Transverse colon (tissue), 4 donors: Measurements from ENCODE around the gene OR52B6. TPM values are rescaled to one million over a fixed set of nuclear protein-coding genes. Genes with fewer than 3 reads are reported as not detected.

Experiments used
- DNase-seq: peaks from one replicate; pipeline ENCODE4 v3.0.0-alpha.2; 2019
- H3K27ac ChIP-seq, 4 donors: fragments of 200-600 bp; sonication (generic); 2 replicates each; pipeline ENCODE4 v1.5.1; 2016 to 2018; ENCODE audit warnings: inconsistent platforms in 4 of 4
- H3K27me3 ChIP-seq: fragments of 200-600 bp; sonication (generic); 2 replicates; pipeline ENCODE4 v1.5.1; 2017; ENCODE audit warnings: inconsistent platforms
- H3K36me3 ChIP-seq, 4 donors: fragments of 200-600 bp; sonication (generic); 2 replicates each; pipeline ENCODE4 v1.5.1; 2017 to 2019; ENCODE audit warnings: inconsistent platforms in 4 of 4
- H3K4me1 ChIP-seq, 4 donors: fragments of 200-600 bp; sonication (generic); 2 replicates each; pipeline ENCODE4 v1.5.1; 2017 to 2020; ENCODE audit warnings: inconsistent platforms in 4 of 4
- H3K4me3 ChIP-seq, 4 donors: fragments of 200-600 bp; sonication (generic); 1 replicate in 1 of 4; 2 replicates in 3 of 4; pipeline versions ENCODE4 v1.5.1 to v1.6.1; 2017 to 2019; ENCODE audit warnings: inconsistent platforms in 4 of 4
- H3K9me3 ChIP-seq, 2 donors: fragments of 200-600 bp; sonication (generic); 2 replicates each; pipeline ENCODE4 v1.5.1; 2017 to 2019; ENCODE audit warnings: inconsistent platforms in 2 of 2
- EP300 ChIP-seq: sonication (generic); formaldehyde crosslinking; IDR thresholded peaks from one replicate; pipeline ENCODE4 v1.6.1; 2017; ENCODE audit warnings: antibody characterized with exemption, low read depth
- POLR2A ChIP-seq: fragments of 450-650 bp; IDR thresholded peaks from one replicate; pipeline ENCODE4 v1.6.1; 2016; ENCODE audit warnings: antibody characterized with exemption, mild to moderate bottlenecking, moderate library complexity
- POLR2AphosphoS5 ChIP-seq, 3 donors: sonication (generic); formaldehyde crosslinking; IDR thresholded peaks; one replicate each; pipeline ENCODE4 v1.6.1; 2016; ENCODE audit warnings: antibody characterized with exemption in 3 of 3
- WGBS, 2 donors: methylation state at CpG; one replicate each; pipeline ENCODE4 v1.1.5; 2018; ENCODE audit warnings: low coverage in 1 of 2; 5-methylcytosine and 5-hydroxymethylcytosine counted together
- in situ Hi-C, 4 donors: fragments of 200-750 bp; cut with MboI; loops; one replicate each; pipeline versions ENCODE4 v1.15.0 to v1.15.1; 2017; ENCODE audit warnings: low sequenced_read_pairs in 3 of 4, low pct_ligation_motif_present in 1 of 4, low pct_unique_long_range_greater_than_20kb in 1 of 4
- intact Hi-C: fragments of 100-400 bp; cut with DNase I; formaldehyde crosslinking; loops from one replicate; pipeline ENCODE4 v1.15.1; 2023; ENCODE audit warnings: low total_unique reads
- total RNA-seq, 4 donors: library from RNA; depleted of rRNA; stranded (reverse); fragments of >200 nt; gene quantifications; one replicate each; pipeline ENCODE4 v1.1.0, GENCODE V29; 2016
- TF ChIP-seq, protein P1 (sequence below), 5 experiments: fragments of 200-600 bp in 3 of 5; fragments of 450-650 bp in 2 of 5; sonication (generic) in 3 of 5; IDR thresholded peaks; 1 replicate in 2 of 5; 2 replicates in 3 of 5; pipeline ENCODE4 v1.5.1; 2016 to 2017; ENCODE audit warnings: antibody characterized with exemption in 5 of 5, inconsistent platforms in 3 of 5, mild to moderate bottlenecking in 2 of 5, moderate library complexity in 1 of 5

Gene OR52B6
- total RNA-seq, 4 donors from 2014 or later: not detected

DNA sequence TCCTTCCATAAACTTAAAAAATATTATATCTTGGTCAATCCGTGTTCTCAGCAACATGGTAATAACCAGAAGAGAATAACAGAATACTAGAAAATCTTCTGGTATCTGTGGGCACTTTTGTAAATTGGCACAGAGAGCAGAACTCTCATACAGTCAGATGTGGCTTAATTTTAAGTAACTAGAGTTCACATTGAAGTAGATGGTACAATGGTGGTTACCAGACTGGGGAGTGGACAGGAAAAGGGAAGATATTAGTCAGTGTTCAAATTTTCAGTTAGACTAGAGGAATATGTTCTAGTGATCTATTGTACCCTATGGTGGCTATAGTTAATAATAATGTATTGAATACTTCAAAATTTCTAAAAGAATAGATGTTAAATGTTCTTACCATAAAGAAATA lies 39.2 kb upstream of the OR52B6 start:
- Histone ChIP-seq H3K4me3 (no peak overlapping the region), H3K4me1 (no peaks in the 10 kb centered on the region), H3K27me3 (no peaks in the 10 kb centered on the region), H3K9me3 (peaks cover 0 to 1% of the 10 kb centered on the region in 2 donors), H3K27ac (no peak overlapping the region), H3K36me3 (no peaks in the 10 kb centered on the region)
- TF ChIP-seq, protein P1, sequence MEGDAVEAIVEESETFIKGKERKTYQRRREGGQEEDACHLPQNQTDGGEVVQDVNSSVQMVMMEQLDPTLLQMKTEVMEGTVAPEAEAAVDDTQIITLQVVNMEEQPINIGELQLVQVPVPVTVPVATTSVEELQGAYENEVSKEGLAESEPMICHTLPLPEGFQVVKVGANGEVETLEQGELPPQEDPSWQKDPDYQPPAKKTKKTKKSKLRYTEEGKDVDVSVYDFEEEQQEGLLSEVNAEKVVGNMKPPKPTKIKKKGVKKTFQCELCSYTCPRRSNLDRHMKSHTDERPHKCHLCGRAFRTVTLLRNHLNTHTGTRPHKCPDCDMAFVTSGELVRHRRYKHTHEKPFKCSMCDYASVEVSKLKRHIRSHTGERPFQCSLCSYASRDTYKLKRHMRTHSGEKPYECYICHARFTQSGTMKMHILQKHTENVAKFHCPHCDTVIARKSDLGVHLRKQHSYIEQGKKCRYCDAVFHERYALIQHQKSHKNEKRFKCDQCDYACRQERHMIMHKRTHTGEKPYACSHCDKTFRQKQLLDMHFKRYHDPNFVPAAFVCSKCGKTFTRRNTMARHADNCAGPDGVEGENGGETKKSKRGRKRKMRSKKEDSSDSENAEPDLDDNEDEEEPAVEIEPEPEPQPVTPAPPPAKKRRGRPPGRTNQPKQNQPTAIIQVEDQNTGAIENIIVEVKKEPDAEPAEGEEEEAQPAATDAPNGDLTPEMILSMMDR (IDR thresholded peaks at IDR 0.05): no peak
- no peak for TF ChIP-seq POLR2AphosphoS5 (IDR thresholded peaks at IDR 0.05)
- TF ChIP-seq EP300: no peak
- TF ChIP-seq POLR2A: no peak
- no peak for DNase-seq
- intact Hi-C loops (no loop called here), in situ Hi-C loops (no loop called here)
- WGBS, 2 donors: 17 to 25% methylated on average over 1 of the region's 1 CpG

DNA sequence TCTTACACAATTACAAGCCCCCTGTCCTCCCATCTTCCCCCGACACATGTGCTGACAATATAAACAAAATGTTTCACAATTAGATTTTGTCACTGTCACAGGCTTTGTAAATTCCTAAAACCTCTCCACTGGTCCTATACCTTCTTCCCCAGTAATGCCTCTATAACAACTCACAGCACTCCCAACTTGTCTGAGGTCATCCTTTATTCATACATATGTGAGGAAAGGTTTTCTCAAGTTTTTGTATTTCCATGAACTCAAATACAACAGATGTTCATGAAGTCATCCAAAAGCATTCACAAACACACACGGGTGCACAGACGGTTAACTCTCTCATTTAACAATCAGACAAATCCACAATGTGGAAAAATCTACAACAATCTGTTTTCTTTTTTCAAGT lies 34.2 kb upstream of the OR52B6 start:
- TF ChIP-seq, protein P1 (IDR thresholded peaks at IDR 0.05): no peak
- TF ChIP-seq POLR2AphosphoS5 (IDR thresholded peaks at IDR 0.05) (no peak), EP300 (no peak), POLR2A (no peak)
- in situ Hi-C loops: no loop called here

DNA sequence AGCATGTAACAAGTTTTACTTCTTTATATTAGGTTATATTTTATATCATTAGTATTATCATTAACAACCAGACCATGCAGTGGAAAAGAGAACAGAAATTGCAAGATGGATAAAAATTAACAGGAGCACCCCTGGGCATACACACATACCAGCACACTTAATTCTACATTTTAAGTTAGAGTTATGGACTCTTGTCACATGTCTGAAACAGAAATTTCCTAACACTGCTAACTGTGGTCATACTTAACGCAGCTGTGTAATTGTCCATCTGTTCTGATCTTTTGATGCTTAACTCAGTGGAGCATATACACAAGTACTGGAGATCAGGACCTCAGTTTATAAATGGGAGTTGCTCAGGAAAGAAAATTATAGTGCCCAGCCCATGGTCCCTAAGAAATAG lies 32.7 kb upstream of the OR52B6 start:
- no peaks in the 10 kb centered on the region for H3K4me1 ChIP-seq
- no peak for TF ChIP-seq POLR2AphosphoS5 (IDR thresholded peaks at IDR 0.05)
- TF ChIP-seq, protein P1 (IDR thresholded peaks at IDR 0.05): no peak
- no peak for TF ChIP-seq EP300
- TF ChIP-seq POLR2A: no peak
- in situ Hi-C loops: no loop called here
- no peaks in the 10 kb centered on the region for H3K9me3 ChIP-seq
- no peak overlapping the region for H3K4me3 ChIP-seq
- WGBS, 2 donors: 100% methylated on average over 1 of the region's 1 CpG
- no peak overlapping the region for H3K27ac ChIP-seq
- no peaks in the 10 kb centered on the region for H3K27me3 ChIP-seq
- no peak for DNase-seq
- H3K36me3 ChIP-seq: no peaks in the 10 kb centered on the region
- intact Hi-C loops: no loop called here

More for the DNA sequence above, 34.2 kb upstream of the OR52B6 start:
- no peak for DNase-seq
- intact Hi-C loops: no loop called here
- Histone ChIP-seq H3K4me1 (no peaks in the 10 kb centered on the region), H3K27me3 (no peaks in the 10 kb centered on the region), H3K36me3 (no peaks in the 10 kb centered on the region), H3K27ac (no peak overlapping the region), H3K9me3 (no peaks in the 10 kb centered on the region), H3K4me3 (no peak overlapping the region)
- WGBS, 2 donors: 68 to 93% methylated on average over 2 to 3 of the region's 3 CpGs

DNA sequence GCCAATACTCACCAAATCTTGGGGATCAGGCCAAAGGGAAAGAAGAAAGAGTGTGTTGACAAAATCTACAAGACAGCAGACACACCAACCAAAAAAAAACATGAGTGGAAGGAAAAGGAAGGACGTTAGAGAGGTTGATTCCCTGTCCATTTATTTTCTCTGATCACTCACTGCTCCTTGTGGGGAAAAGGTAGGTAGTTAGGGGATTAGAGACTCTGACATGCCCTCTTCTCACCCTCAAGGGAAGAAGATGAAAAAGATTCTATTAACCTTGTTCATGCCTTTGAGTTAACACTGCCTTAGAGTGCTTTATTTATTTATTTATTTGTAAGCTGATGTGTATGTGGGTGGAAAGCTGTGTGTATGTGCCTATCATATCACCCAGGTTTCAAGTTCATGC lies 32.2 kb upstream of the OR52B6 start, which contains the start of gene OR52H1:
OR52H1 (minus strand) TSS at position 101 of the 400 bp plus-strand sequence. CDS start 3,035 bp downstream, outside the sequence.
- in situ Hi-C loops: no loop called here
- H3K4me3 ChIP-seq: no peak within 1 kb of the TSS
- no peaks in the 10 kb centered on the region for H3K9me3 ChIP-seq
- no peaks in the 10 kb centered on the region for H3K4me1 ChIP-seq
- no peak for DNase-seq
- TF ChIP-seq, protein P1 (IDR thresholded peaks at IDR 0.05): no peak
- TF ChIP-seq EP300: no peak
- TF ChIP-seq POLR2A: no peak
- TF ChIP-seq POLR2AphosphoS5 (IDR thresholded peaks at IDR 0.05): no peak
- H3K27ac ChIP-seq: no peak within 1 kb of the TSS
- no peaks in the 10 kb centered on the region for H3K36me3 ChIP-seq
- intact Hi-C loops: no loop called here
- WGBS, 2 donors: 43% methylated on average over 1 of the region's 1 CpG; no CpG with 5 or more reads in 1 of the 2 donors
- H3K27me3 ChIP-seq: no peaks in the 10 kb centered on the region
